Hematopoietic multipotent progenitor cell treated with erythropoietin and hydrocortisone succinate and interleukin-3 and kit ligand, for 17 days (in vitro differentiated cells): ENCODE data around the gene ZBTB46.

Experiments used
- DNase-seq: peaks from one replicate; pipeline ENCODE4 v3.0.0-alpha.2; 2015; ENCODE audit warnings: low spot score

The ZBTB46 gene

GRCh38 chr20:63703976-63704748, 126.9 kb downstream of the ZBTB46 start:
- no peak for DNase-seq

GRCh38 chr20:63703471-63703975, 127.5 kb downstream of the ZBTB46 start:
- DNase-seq = no peak

DNA sequence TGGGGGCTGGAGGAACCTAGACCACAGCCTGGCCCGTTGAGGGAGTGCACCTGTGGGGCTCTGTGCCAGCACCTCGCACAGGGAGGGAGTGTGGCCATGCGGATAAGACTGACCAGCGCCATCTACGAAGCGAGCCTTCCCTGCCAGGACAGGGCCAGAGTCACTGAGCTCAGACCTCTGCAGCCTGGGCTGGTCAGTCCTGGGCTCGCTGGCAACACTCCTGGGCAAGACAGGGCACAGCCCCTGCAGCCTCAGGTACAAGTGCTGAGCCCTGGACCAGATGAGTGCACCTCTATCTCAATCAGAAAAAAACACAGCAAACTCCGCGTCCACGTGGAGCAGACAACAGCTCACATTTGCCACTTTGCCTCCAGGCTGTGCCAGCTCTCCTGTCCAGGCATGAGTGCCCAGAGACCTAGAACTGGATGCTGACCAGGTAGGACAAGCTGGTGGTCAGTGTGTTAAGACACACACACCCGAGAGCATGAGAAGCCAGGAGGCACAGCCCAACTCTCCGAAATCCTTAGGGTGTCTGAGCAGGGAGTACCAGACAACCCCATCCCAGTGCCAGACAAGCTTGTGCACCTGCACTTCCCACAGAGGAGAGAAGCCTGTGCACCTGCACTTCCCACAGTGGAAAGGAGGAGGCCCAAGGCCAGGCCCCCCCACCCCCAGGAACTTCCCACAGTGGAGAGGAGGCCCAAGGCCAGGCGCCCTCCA, 128.2 kb downstream of the ZBTB46 start:
- no peak for DNase-seq

DNA sequence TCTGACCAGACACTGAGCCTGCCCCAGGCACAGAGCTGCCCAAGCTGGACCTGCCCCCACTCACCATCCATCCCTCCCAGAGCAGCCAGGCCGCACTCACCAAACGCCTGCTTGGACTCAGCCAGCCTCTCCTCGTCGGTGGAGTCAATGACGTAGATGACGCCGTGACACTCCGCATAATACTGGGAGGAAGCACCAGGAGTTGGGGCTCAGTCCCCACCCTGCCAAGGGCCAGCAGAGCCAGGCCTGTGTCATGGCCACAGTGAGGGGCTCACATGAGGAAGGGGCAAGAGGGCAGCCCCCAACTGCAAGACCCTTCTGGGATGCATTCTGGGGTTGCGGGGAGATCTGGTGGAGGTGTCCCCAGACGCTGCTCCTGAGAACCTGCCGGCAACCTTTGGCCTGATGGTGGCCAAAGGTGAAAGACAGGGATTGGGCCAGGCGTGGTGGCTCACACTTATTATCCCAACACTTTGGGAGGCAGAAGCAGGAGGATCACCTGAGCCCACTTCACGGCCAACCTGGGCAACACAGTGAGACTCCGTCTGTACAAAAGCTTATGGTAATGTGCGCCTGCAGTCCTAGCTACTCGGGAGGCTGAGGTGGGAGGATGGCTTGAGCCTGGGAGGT, 128.9 kb downstream of the ZBTB46 start:
- no peak for DNase-seq

GRCh38 chr20:63701329-63702035, 129.6 kb downstream of the ZBTB46 start:
- DNase-seq = no peak

DNA sequence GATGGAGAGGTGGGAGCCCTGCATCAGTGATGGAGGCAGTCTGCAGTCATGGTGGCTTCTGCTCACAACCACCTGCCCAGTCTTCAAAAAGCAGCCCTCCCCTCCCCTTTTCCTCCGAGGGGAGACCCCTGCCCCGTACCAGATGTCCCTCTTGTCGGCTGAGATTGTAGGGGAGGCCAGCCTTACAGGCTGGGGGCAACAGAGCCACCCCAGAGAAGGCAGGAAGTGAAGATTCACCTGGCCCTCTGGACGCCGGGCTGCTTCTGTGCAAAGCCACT, 130.1 kb downstream of the ZBTB46 start:
- DNase-seq = no peak

DNA sequence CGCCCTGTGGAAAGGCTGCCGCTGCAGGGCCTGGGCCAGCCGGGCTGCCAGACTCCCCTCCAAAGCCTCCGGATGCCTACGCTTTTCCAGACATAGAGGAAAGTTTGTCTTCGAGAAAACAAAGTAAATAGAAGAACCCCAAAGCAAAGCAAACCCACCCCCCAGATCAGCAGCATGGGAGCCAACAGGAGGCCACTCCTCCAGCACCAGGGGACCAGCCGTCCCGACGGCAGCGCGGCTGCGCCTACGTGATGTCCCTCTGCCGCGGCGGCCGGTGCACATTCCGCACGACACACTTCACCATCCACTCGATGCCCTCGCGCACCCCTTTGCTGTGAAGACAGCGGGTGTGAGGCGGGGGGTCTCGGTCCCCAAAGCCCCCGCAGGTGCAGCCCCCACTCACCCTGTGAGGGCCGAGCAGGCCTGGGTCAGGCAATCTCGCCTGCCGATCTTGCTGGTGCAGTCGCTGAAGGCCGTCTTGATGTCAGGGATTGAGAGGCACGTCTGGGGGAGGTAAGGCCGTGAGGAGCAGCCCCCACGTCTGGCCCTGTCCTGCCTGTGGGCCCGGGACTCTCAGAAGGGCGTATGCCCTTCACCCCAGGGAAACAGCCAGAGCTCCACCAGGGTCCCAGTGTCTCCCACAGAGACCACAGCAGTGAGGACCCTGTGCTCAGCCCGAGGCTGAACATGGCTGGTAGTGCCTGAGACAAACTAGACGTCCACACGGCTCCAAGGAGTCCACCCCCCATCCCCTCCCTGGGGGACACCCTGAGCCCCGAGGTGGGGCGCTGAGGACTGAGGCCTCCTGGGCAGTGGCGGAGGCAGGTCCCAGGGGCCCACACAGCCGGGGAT, 130.6 kb downstream of the ZBTB46 start:
- DNase-seq = no peak

DNA sequence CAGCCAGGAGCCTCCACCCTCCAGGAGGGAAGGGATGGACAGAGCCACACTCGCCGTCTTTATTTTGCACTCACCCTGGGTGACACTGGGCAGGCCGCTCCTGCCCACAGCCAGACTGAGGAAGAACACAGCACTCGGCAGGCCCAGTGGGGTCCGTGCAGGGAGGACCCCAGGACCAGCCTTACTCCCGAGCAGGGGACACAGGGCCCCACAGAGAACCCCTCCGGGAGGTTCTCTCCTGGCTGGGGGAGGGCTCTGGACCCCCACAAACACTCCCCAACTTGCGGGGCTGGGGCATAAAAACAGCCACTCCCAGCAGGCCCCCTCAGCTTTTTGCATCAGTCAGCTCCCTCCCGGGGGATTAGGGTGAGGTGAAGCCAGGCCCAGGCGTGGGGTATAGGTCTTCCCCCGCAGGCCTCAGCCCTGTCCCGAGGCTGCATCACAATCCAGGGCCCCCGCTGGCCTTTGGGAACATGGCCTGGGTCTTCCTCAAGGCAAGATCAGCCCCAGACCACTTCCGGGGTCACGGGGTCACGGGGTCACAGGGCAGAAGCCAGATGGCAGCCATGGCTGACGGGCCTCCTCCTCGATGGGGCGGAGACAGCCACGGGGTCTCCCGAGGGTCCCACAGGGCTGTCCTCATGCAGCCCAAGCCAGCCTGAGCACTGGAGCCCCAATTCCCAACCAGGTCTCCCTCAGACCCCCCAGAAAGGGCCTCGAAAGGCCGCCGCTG, 131.4 kb downstream of the ZBTB46 start:
- DNase-seq = no peak

- no peak for DNase-seq
Measured at GRCh38 chr20:63698739-63699465, 132.2 kb downstream of the ZBTB46 start.

DNA sequence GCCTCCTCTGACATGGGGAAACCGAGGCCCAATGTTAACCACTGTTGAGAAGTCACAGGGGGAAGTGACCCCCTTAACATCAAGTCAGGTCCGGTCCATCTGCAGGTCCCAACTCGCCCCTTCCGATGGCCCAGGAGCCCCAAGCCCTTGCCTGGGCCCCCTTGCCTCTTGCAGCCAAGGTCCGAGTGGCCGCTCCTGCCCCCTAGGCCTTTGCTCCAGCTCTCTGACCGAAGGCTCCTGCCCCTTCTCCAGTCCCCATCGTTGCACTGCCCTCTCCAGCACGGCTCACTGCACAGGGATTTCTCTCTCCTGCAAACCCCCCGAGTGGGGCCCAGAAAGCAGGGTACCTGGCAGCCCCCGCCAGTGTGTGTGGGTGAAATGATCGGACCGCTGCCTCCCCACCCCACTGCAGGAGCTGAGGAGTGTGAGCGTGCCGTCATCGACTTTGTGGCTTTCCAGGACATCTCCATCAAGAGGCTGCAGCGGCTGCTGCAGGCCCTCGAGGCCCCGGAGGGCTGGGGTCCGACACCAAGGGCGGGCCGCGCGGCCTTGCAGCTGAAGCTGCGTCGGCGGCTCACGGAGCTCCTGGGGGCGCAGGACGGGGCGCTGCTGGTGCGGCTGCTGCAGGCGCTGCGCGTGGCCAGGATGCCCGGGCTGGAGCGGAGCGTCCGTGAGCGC, 133.1 kb downstream of the ZBTB46 start:
- DNase-seq = no peak

DNA sequence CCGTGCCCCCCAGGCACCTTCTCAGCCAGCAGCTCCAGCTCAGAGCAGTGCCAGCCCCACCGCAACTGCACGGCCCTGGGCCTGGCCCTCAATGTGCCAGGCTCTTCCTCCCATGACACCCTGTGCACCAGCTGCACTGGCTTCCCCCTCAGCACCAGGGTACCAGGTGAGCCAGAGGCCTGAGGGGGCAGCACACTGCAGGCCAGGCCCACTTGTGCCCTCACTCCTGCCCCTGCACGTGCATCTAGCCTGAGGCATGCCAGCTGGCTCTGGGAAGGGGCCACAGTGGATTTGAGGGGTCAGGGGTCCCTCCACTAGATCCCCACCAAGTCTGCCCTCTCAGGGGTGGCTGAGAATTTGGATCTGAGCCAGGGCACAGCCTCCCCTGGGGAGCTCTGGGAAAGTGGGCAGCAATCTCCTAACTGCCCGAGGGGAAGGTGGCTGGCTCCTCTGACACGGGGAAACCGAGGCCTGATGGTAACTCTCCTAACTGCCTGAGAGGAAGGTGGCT, 133.7 kb downstream of the ZBTB46 start:
- no peak for DNase-seq

GRCh38 chr20:63696628-63697356, 134.3 kb downstream of the ZBTB46 start, which contains the start of gene TNFRSF6B:
TNFRSF6B (plus strand) TSS chr20:63696652; CDS start chr20:63696768, 116 bp downstream.
- DNase-seq = no peak

GRCh38 chr20:63696306-63696627, 134.8 kb downstream of the ZBTB46 start:
- DNase-seq = no peak

- no peak for DNase-seq
Measured at GRCh38 chr20:63695424-63696305, 135.4 kb downstream of the ZBTB46 start.

- DNase-seq = no peak
Measured at GRCh38 chr20:63694584-63695423, 136.3 kb downstream of the ZBTB46 start.

DNA sequence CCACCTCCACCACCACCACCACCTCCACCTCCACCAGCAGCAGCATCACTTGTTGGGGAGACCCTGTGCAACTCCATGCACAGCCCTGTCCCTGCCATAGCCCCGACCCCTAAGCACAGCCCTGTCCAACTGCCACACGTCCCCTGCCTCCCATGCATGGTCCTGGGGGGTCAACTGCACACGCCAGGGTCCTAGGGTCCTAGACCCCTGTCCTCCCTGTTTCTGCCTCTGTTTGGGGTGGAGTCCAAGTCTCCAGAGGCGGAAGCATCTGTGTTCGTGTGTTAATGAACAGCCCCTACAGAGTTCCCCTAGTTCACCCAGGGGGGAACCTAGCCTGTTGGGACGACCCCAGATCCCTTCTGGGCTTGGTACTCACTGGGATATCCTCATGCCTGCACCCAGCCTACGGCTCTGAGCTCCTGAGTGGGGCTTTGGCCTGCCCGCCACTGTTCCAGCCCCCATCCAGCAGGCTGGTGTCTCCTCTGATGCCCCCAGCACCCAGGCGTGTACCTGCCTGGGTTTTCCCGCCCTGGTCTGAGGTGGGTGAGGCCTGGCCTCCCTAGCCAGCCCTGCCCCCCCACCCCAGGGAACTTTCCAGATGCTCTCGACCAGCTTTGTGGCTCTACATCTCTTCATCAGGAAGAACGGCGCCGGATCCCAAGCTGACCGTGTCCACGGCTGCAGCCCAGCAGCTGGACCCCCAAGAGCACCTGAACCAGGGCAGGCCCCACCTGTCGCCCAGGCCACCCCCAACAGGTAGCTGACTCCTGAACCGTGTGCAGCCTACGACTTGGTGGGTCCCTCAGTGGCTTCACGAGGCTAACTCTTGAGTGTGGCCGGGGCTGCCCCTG, 137.1 kb downstream of the ZBTB46 start:
- DNase-seq = no peak
